GM13976 (cell line): ENCODE data around the gene CFAP221.

Source experiments
- DNase-seq: peaks from one replicate; pipeline ENCODE4 v3.0.0; 2012; ENCODE audit warnings: low spot score
- in situ Hi-C: fragments of 300-500 bp; cut with MboI; formaldehyde crosslinking; loops from one replicate; pipeline ENCODE4 v1.12.0; 2022; ENCODE audit warnings: low sequenced_read_pairs, mixed read lengths, inconsistent platforms; ENCODE audit not compliant: unreplicated experiment
- TF ChIP-seq, protein P1 (sequence below): IDR thresholded peaks from 2 replicates; pipeline ENCODE4 v1.5.1; 2012; ENCODE audit warnings: borderline replicate concordance, mild to moderate bottlenecking; ENCODE audit not compliant: insufficient read depth; ENCODE audit errors: extremely low read depth, missing control alignments, control extremely low read depth

Gene CFAP221

DNA sequence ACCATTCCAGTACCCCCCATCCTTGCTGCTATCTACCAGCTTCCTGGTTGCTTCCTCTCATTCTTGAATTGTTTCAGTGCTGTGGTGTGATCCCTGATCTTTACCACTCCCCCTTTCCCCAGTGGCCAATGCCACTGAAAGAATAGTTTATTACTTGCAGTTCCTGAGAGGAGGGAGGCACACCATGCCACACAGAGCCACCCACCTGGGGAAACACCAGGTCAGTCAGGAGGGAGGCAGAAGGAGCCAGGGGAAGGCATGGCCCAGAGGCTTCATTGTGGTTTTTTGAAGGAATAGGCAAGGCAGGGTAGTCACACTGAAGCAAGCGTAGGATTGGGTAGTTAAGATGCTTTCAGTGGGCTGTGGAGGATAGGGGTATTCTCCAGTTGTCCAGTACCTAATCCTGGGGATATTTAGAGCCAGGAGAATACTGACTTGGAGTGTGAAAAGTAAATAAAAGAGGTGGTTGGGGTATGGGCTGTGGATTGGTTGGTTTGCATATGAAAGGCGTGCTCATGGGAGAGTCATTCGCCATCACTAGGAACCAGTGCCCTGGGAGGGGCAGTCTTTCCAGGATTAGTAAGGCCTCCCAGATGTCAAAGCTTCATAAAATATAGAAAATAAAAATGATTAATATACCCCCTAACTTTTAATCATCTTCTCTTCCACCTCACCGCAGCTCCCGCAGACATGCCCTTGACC lies 128.1 kb downstream of the CFAP221 start:
- in situ Hi-C loops, result no loop called here
- DNase-seq, result no peak
- TF ChIP-seq, protein P1, sequence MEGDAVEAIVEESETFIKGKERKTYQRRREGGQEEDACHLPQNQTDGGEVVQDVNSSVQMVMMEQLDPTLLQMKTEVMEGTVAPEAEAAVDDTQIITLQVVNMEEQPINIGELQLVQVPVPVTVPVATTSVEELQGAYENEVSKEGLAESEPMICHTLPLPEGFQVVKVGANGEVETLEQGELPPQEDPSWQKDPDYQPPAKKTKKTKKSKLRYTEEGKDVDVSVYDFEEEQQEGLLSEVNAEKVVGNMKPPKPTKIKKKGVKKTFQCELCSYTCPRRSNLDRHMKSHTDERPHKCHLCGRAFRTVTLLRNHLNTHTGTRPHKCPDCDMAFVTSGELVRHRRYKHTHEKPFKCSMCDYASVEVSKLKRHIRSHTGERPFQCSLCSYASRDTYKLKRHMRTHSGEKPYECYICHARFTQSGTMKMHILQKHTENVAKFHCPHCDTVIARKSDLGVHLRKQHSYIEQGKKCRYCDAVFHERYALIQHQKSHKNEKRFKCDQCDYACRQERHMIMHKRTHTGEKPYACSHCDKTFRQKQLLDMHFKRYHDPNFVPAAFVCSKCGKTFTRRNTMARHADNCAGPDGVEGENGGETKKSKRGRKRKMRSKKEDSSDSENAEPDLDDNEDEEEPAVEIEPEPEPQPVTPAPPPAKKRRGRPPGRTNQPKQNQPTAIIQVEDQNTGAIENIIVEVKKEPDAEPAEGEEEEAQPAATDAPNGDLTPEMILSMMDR, result no peak

DNA sequence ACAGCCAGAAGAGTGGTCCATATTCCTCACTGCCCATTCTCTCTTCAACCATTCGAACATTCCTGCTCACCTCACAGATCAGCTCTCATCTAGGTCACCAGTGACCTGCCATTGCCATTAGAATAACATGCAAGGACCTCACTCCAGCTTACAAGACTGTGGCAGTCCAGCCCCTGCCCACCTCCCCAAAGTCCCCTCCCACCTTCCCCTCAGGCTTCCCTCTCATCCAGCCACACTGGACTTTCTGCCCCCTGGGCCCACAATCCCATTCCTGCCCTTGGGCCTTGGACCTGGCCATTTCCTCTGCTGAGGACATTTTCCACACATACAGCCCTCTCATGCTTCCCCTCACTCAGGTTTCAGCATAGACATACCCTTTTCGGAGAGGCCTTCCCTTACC lies 129.5 kb downstream of the CFAP221 start:
- in situ Hi-C loops, result no loop called here
- TF ChIP-seq, protein P1, result no peak
- DNase-seq, result no peak

DNA sequence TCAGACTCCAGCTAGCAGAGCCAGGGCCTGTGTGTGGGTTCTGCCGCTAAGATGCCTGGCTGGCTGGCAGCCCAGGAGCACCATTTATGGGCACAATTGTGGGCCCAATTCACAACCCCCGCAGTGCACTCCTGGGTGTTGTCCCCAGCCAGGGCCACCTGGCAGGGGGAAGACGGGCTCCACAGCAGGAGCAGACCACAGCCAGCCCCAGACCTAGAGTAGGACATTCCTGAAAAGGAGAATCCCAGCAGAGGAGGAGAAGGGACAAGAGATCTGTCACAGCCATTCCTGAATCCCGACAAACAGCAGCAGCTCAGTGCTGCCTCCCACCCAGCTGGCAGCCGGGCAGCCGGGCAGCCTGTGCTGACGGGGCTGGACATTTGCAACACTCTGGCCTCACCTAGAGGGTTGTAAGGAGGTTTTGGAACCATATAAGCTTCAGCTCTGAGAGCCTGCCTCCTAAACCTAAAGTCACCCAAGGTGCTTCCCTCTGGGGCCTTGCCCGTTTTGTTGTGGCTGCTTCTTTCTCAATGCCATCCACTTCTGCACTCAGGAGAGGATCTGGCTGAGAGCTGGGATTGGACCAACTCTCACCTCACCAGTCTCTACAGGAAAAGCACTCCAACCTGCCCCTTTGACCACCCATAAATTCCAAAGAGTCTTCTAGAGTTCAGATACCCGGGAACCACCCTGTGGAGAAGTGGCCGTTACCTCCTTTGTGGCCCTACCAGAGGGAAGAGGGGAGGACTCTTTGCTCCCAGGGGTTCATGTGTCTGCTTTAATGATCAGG lies 130.7 kb downstream of the CFAP221 start:
- in situ Hi-C loops, result no loop called here
- DNase-seq, result no peak
- TF ChIP-seq, protein P1, result no peak

DNA sequence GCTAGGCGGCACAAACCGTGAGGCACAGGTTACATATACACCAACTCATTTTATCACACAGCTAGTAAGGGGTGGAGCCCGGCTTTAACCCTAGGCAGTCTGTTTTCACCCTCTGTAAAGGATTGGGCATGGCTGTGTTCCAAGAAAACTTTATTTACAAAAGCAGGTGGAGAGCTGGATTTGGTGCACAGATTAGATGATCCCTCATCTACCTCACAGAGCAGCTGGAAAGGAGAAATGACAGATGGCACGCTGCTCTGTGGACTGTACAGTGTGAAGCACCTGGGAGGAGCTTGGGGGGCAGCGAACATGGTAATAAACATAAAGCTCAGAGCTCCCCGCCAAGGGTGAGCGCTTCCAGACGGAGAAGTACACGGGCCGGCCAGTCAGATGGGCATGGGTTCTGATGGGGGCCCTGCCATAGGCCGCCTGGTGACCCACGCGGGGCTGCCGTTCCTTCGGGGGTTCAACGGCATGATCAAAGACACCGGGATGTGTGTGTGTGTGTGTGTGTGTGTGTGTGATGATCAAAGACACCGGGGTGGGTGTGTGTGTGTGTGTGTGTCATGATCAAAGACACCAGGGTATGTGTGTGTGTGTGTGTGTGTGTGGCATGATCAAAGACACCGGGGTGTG lies 133.9 kb downstream of the CFAP221 start:
- no peak for DNase-seq
- TF ChIP-seq, protein P1, result no peak
- in situ Hi-C loops, result no loop called here

DNA sequence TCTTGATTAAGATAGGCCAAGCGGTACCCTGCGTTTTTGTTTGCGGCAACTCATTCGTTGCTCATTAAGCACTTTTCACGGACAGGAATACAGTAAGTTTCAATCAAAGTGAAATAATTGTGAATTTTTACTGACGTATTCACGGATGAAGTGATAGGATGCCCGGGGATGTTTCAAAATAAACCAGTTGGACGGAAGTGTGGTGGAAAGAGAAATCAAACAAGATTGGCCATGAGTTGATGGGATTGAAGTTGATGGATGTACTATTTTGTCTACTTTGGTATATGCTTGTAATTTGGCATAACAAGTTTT lies 135.2 kb downstream of the CFAP221 start:
- TF ChIP-seq, protein P1, result no peak
- DNase-seq, result no peak
- in situ Hi-C loops, result no loop called here

DNA sequence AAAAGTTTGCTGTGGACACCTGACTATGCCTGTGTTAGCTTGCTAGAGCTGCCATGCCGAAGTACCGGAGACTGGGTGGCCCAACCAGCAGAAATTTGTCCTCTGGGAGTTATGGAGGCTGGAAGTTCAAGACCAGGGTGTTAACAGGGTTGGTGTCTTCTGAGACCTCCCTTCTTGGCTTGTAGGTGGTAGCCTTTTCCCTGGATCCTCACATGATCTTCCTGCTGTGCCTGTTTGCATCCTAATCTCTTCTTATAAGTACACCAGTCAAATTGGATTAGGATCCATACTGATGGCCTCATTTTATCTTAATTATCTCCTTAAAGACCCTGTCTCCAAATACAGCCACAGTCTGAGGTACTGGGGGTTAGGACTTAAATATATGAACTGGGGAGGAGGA lies 135.6 kb downstream of the CFAP221 start:
- in situ Hi-C loops, result no loop called here
- TF ChIP-seq, protein P1, result no peak
- no peak for DNase-seq
